SU-DHL-6 (cell line): ENCODE results near the gene TDO2.

Experiments
- H2AFZ ChIP-seq: fragments of 200-600 bp; sonication (generic); 2 replicates; pipeline ENCODE4 v1.6.1; 2014; ENCODE audit warnings: low read depth, mild to moderate bottlenecking, moderate library complexity, mixed read lengths, antibody characterized with exemption, low read length; ENCODE audit not compliant: severe bottlenecking
- H3F3A ChIP-seq: fragments of 200-600 bp; shearing (Covaris generic); 2 replicates; pipeline ENCODE4 v1.6.0; 2016; ENCODE audit warnings: antibody characterized with exemption, mild to moderate bottlenecking; ENCODE audit not compliant: insufficient read depth
- H3K27ac ChIP-seq: fragments of 200-600 bp; sonication (generic); 2 replicates; pipeline ENCODE4 v1.5.1; 2016; ENCODE audit warnings: low read depth, mild to moderate bottlenecking, low read length, moderate library complexity, mixed read lengths
- H3K27me3 ChIP-seq: fragments of 200-600 bp; sonication (generic), shearing (Covaris generic); 2 replicates; pipeline ENCODE4 v1.6.0; 2014; ENCODE audit warnings: mild to moderate bottlenecking, low read length
- H3K36me3 ChIP-seq: fragments of 200-600 bp; sonication (generic); 2 replicates; pipeline ENCODE4 v1.6.1; 2014; ENCODE audit warnings: mild to moderate bottlenecking, low read length, mixed read lengths
- H3K4me2 ChIP-seq: fragments of 300-600, 200-600 bp; shearing (Covaris generic), sonication (generic); 2 replicates; pipeline ENCODE4 v1.6.0; 2014; ENCODE audit warnings: low read length, low read depth, mild to moderate bottlenecking; ENCODE audit not compliant: poor library complexity, severe bottlenecking
- H3K4me3 ChIP-seq: fragments of 200-600 bp; sonication (generic); 2 replicates; pipeline ENCODE4 v1.5.1; 2014; ENCODE audit warnings: antibody characterized with exemption, low read length, mild to moderate bottlenecking, mixed read lengths; ENCODE audit not compliant: insufficient read depth, poor library complexity, severe bottlenecking
- H3K79me2 ChIP-seq: fragments of 200-600 bp; sonication (generic); 2 replicates; pipeline ENCODE4 v1.6.1; 2014; ENCODE audit warnings: mild to moderate bottlenecking, low read length, moderate library complexity; ENCODE audit not compliant: insufficient read depth
- H3K9ac ChIP-seq: fragments of 200-600 bp; sonication (generic); 2 replicates; pipeline ENCODE4 v1.7.0; 2014; ENCODE audit warnings: mild to moderate bottlenecking, low read length
- H3K9me2 ChIP-seq: fragments of 200-600 bp; sonication (generic); replicated peaks from 2 replicates; pipeline ENCODE4 v1.6.1; 2014; ENCODE audit warnings: low read length; ENCODE audit not compliant: insufficient read depth
- H3K9me3 ChIP-seq: fragments of 200-600 bp; sonication (generic); 2 replicates; pipeline ENCODE4 v1.6.1; 2014; ENCODE audit warnings: low read length, mixed read lengths; ENCODE audit not compliant: insufficient read depth
- H4K20me1 ChIP-seq: fragments of 200-600 bp; sonication (generic); 2 replicates; pipeline ENCODE4 v1.6.1; 2014; ENCODE audit warnings: low read depth, mild to moderate bottlenecking, antibody characterized with exemption, low read length, moderate library complexity, mixed read lengths
- EZH2phosphoT487 ChIP-seq: fragments of 200-600 bp; sonication (generic), shearing (Covaris generic); conservative IDR thresholded peaks from 2 replicates; pipeline ENCODE4 v1.6.1; 2018; ENCODE audit warnings: mild to moderate bottlenecking, antibody characterized with exemption, low read length, moderate library complexity, mixed read lengths
- TF ChIP-seq, protein P1 (sequence below): fragments of 200-600 bp; sonication (generic); IDR thresholded peaks from one replicate; pipeline ENCODE4 v1.5.1; 2017; ENCODE audit warnings: antibody characterized with exemption, mild to moderate bottlenecking, low read length, moderate library complexity; ENCODE audit not compliant: insufficient read depth, poor library complexity, severe bottlenecking

The TDO2 gene

DNA sequence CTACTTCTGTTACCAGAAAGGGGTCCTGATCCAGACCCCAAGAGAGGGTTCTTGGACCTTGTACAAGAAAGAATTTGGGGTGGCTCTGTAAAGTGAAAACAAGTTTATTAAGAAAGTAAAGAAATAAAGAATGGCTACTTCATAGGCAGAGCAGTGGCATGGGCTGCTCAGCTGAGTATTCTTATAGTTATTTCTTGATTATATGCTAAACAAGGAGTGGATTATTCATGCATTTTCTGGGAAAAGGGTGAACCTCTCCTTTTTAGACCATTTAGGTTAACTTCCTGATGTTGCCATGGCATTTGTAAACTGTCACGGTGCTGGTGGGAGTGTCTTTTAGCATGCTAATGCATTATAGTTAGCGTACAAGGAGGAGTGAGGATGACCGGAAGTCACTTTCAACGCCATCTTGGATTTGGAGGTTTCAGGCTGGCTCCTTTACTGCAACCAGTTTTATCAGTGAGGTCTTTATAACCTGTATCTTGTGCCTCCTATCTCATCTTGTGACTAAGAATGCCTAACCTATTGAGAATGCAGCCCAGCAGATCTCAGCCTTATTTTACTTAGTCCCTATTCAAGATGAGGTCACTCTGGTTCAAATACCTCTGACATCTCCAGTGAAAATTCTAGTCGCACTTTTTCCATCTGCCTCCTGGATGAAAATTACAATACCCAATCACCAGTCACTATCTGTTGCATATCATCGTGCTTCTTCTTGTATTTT, 15.5 kb upstream of the TDO2 start:
- Histone ChIP-seq H3K27ac (no peak overlapping the region), H3K4me2 (no peak overlapping the region), H2AFZ (no peak overlapping the region), H3K9me2 (no peaks in the 10 kb centered on the region), H3K9me3 (no peaks in the 10 kb centered on the region), H3K4me3 (no peak overlapping the region), H3F3A (no peaks in the 10 kb centered on the region), H3K36me3 (no peaks in the 10 kb centered on the region), H3K79me2 (no peaks in the 10 kb centered on the region), H4K20me1 (no peaks in the 10 kb centered on the region), H3K9ac (no peak overlapping the region), H3K27me3 (no peaks in the 10 kb centered on the region)
- TF ChIP-seq, protein P1, sequence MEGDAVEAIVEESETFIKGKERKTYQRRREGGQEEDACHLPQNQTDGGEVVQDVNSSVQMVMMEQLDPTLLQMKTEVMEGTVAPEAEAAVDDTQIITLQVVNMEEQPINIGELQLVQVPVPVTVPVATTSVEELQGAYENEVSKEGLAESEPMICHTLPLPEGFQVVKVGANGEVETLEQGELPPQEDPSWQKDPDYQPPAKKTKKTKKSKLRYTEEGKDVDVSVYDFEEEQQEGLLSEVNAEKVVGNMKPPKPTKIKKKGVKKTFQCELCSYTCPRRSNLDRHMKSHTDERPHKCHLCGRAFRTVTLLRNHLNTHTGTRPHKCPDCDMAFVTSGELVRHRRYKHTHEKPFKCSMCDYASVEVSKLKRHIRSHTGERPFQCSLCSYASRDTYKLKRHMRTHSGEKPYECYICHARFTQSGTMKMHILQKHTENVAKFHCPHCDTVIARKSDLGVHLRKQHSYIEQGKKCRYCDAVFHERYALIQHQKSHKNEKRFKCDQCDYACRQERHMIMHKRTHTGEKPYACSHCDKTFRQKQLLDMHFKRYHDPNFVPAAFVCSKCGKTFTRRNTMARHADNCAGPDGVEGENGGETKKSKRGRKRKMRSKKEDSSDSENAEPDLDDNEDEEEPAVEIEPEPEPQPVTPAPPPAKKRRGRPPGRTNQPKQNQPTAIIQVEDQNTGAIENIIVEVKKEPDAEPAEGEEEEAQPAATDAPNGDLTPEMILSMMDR: no peak
- no peak for TF ChIP-seq EZH2phosphoT487

DNA sequence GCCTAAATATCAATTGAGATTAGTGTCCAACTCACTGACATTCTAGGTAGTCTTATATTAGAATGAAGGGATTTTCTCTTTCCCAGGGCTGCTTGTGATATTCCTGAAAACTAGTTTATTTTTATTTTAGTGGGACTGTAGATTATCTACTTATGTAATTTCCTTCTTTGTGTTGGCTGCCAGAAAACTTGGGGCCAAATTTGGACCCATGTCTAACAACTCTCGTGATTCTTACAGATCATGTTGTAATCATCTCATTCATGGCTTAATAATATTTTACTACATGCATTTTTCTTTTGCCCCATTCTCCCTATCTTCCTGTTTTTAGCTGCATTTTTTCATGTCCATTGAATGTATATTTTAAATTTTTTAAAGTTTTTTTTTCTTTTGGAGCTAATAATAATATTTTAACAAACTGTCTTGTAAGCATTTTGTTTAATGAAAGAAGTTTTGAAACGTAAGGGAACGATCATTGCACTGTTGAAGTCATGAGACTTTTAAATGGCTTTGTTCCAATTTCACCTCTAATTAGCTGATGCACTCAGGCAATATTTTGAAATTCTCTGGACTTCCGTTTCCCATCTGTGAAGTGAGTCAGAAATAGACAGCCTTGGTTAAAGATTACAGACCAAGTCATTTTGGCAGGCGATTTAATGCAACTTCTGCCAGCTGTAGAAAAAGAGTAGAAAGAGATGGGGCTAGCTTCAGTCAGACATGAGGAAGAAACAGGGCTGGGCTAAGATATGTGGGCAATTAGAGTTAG, 14.3 kb upstream of the TDO2 start:
- no peaks in the 10 kb centered on the region for H3K36me3 ChIP-seq
- H3F3A ChIP-seq: no peaks in the 10 kb centered on the region
- H3K4me2 ChIP-seq: no peak overlapping the region
- H3K79me2 ChIP-seq: no peaks in the 10 kb centered on the region
- no peaks in the 10 kb centered on the region for H4K20me1 ChIP-seq
- no peaks in the 10 kb centered on the region for H3K9me2 ChIP-seq
- H3K27me3 ChIP-seq: no peaks in the 10 kb centered on the region
- TF ChIP-seq, protein P1: no peak
- TF ChIP-seq EZH2phosphoT487: no peak
- H3K9ac ChIP-seq: no peak overlapping the region
- no peaks in the 10 kb centered on the region for H3K9me3 ChIP-seq
- H3K4me3 ChIP-seq: no peak overlapping the region
- H3K27ac ChIP-seq: no peak overlapping the region
- no peak overlapping the region for H2AFZ ChIP-seq

DNA sequence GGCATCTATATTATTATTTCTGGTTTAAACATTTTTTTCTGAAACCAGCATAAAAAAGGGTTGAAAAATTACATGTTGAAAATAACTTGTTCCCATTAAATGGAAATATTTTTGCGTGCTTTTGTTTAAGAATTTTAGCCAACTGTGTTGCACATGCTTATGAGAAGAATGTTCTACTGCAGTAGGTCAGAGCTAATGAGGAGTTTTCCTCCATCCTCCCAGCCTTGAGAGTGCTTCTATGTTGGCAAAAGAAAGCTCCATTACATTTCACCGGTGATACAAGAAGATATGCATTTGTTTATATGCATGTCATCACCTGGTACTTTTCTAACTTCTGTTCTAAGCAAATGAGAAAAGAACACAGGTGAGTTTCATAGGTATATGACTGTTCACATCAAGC, 13.6 kb upstream of the TDO2 start:
- H3K79me2 ChIP-seq: no peaks in the 10 kb centered on the region
- H3K9ac ChIP-seq: no peak overlapping the region
- H3K4me2 ChIP-seq: no peak overlapping the region
- no peaks in the 10 kb centered on the region for H3K9me3 ChIP-seq
- no peak overlapping the region for H3K27ac ChIP-seq
- no peak overlapping the region for H2AFZ ChIP-seq
- no peaks in the 10 kb centered on the region for H3K9me2 ChIP-seq
- H3F3A ChIP-seq: no peaks in the 10 kb centered on the region
- no peaks in the 10 kb centered on the region for H3K36me3 ChIP-seq
- no peaks in the 10 kb centered on the region for H4K20me1 ChIP-seq
- H3K27me3 ChIP-seq: no peaks in the 10 kb centered on the region
- TF ChIP-seq, protein P1: no peak
- TF ChIP-seq EZH2phosphoT487: no peak
- no peak overlapping the region for H3K4me3 ChIP-seq
